Measurements from ENCODE around the gene AGPAT4. TPM values are rescaled to one million over a fixed set of nuclear protein-coding genes. Genes with fewer than 3 reads are reported as not detected.

Gene AGPAT4
- polyA plus RNA-seq, 3 donors, result 1.1 to 3.7 (median 1.6) TPM

DNA sequence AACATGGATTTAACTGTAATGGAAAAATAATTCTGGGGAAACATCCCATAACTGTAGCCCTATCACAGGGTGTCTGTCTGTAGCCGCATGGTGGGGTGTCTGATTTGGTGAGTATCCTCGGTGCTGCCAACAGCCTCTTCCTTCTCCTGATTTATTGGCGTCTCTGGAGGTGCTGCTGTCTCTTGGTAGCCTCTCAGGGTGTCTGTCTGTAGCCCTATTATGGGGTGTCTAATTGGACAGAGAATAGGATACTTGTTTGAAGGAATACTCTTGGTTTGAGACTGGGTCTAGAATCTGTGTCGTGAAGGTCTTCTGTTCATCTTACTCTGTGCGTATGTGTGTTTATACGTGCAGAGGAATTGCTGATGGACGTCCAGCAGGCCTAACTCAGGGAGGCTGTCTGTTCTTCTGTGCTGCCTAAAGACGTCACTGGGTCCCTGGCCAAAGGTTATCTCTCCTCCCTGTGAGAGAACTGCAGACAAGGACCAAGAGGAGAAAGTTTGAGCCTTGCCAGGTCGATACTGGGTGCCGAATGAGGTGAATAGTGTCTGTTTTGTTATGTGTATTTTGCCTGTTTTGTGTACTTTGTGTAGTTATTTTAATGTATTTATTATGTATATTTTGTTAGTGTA, 18.9 kb upstream of the AGPAT4 start:
- no peak overlapping the region for H3K27ac ChIP-seq (ENCODE audit: low read depth, low read length)
- WGBS, 3 donors, result 80% methylated on average over 10 of the region's 10 CpGs

DNA sequence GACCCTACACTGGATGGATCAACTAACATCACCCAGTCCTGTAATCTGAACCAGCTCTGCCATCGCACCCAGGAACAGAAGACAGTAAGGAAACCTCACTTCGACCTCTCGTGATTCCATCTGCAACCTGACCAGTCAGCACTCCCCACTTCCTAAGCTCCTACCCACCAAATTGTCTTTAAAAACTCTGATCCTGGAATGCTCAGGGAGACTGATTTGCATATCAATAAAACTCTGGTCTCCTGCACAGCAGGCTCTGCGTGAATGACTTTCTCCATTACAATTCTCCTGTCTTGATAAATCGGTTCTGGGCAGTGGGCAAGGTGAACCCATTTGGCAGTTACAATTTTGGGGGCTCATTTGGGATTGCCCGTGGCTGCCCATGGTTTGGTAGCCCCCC, 18.3 kb upstream of the AGPAT4 start:
- H3K27ac ChIP-seq (ENCODE audit: low read depth, low read length), result no peak overlapping the region
- WGBS, 3 donors, result 90 to 93% (median 92%) methylated on average over 6 of the region's 6 CpGs

DNA sequence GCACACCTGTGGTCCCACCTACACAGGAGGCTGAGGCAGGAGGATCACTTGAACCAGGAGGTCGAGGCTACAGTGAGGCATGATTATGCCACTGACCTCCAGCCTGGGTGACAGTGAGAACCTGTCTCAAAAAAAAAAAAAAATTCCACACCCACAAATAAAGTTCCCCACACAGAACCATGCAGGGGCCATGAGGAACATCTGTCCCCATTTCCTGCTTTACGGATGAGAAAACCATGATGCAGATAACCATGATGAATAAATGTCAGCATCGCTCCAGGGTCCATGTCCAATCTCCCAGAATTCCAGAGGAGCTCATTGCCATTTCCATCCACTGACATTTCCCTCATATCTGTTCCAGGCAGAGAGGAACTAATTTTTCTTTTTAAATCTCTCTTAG, 16.9 kb upstream of the AGPAT4 start:
- WGBS, 3 donors, result 71 to 78% (median 77%) methylated on average over 3 of the region's 3 CpGs
- H3K27ac ChIP-seq (ENCODE audit: low read depth, low read length), result no peak overlapping the region

DNA sequence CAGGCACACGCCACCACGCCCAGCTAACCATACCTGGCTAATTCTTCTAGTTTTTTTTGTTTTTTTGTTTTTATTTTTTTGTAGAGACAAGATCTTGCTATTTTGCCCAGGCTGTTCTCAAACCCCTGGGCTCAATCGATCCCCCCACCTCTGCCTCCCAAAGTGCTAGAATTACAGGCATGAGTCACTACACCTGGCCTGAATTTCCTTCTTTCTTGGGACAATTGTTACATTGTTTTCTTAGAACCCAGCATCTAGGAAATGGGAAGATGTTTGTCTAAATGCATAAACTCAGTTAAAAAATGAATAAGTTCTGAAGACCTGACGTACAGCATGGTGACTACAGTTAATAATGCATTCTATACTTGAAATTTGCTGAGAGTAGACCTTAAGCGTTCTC, 10.8 kb upstream of the AGPAT4 start:
- 88 to 92% (median 89%) methylated on average over 5 of the region's 5 CpGs for WGBS, 3 donors
- H3K27ac ChIP-seq (ENCODE audit: low read depth, low read length), result no peak overlapping the region

DNA sequence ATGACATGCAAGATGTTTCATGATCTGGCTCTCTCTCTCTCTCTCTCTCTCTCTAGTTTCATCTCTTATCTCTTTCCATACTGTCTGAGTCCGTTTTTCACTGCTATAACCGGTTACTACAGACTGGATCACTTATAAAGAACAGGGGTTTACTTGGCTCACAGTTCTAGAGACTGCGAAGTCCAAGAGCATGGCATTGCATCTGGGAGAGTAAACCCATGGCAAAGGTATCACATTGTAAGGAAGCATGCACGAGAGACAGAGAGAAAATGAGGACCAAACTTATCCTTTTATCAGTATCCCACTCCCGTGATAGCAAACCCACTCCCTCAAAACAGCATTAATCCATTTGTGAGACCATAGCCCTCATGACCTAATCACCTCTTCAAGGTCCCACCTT, 7.2 kb upstream of the AGPAT4 start:
- no peak overlapping the region for H3K27ac ChIP-seq (ENCODE audit: low read depth, low read length)
- 78 to 87% (median 85%) methylated on average over 5 of the region's 5 CpGs for whole genome bisulfite sequencing, 3 donors

DNA sequence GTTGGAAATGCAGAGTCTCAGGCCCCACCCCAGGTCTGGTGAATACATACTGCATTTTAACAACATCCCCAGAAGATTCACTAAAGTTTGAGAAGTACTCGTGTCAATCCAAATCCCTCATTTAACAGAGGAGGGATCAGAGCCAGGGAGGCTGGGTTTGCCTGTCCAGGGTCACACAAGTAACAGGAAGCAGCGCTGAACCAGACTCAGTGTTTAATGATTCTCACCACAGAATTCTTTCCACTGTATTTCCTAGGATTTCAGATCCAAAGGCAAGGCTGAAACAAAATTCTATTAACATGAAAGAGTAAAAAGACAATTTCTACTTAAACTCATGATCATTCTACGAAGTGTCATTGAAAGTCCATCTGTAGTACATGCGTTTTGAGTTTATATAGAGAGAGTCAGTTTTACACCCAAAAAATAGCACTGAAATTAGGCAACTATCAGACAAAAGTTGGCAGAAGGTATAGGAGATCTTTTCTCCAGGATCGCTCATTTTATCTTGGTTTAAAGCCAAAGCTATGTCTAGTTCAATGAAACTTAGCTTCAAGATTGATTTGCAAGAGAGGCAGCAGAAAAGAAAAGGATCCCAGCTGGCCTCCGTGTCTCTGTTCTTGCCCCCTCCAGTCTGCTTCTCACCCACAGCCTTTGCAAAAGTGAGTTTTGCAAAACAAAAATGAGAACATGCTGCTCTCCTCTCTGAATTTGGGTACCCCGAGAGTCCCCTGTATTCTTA, 6.0 kb upstream of the AGPAT4 start:
- 61 to 75% (median 61%) methylated on average over 7 of the region's 7 CpGs for WGBS, 3 donors
- no peak overlapping the region for H3K27ac ChIP-seq (ENCODE audit: low read depth, low read length)

DNA sequence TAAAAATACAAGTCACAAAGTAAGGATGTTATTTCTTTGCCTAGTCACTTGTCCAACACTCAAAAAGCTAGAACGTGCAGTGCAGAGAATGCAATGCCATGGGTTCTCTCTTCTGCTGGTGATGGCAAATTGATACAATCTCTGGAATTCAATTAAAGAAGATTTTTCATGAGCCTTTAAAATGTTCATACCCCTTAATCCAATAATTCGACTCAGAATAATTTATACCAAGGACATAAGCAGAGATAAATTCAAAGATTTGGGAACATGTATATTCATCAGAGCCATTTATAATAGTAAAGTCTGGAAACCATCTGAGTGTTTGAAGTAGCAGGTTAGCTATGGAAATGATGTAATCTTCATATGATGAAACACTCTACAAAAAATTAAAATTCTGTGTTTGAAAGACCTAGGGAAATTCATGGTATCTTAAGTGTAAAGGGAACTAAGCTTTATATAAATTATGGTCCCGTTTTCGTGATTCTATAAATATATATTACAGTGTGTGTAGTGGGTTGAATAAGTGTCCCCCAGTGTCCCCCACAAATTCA, 2.8 kb upstream of the AGPAT4 start:
- WGBS, 3 donors, result 82 to 93% (median 90%) methylated on average over 4 of the region's 4 CpGs
- H3K27ac ChIP-seq (ENCODE audit: low read depth, low read length), result no peak overlapping the region

GRCh38 chr6:161274898-161275297, 1.0 kb upstream of the AGPAT4 start:
- WGBS, 3 donors, result 66 to 77% (median 68%) methylated on average over 2 of the region's 2 CpGs
- no peak overlapping the region for H3K27ac ChIP-seq (ENCODE audit: low read depth, low read length)

DNA sequence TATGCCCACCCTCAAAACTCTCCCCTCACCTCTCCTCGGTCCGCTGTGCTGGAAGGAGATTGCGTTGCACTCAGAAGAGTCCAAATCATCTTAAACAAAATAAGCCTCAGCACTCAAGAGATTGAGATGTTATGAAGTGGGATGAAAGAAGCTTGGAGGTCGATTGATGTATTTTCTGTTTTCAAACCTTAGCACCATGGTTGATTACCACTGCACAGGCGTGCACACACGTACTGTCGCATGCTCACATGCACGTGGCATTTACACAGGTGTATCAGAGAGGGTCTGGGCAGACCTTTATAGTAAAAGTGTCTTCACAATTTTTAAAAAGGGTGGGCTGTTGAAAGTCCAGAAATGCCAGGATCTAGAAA, 612 bp upstream of the AGPAT4 start:
- 6 to 19% (median 17%) methylated on average over 8 of the region's 8 CpGs for WGBS, 3 donors
- no peak overlapping the region for H3K27ac ChIP-seq (ENCODE audit: low read depth, low read length)

DNA sequence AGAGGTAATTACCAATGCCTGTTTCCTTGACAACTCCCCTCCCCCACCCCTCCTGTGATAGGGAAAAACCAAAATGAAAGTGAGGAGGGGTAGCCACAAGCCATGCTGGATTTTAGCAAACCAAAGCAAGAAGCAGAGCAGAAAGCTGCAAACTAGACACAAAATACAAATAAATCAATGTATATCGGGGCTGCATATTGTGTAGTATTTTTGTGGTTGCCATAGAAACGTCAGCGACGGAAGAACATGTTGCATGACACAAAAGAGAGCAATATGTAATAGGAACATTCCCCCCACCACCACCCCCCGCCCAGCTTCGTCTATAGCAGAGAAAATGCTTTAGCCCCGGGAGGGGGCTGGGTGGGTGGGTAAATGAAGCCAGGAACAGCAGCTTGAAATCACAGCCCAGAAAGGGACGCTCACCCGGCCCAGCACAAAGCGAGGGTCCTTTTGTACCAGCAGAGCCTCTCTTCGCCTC, 548 bp downstream of the AGPAT4 start:
- no peak overlapping the region for H3K27ac ChIP-seq (ENCODE audit: low read depth, low read length)

DNA sequence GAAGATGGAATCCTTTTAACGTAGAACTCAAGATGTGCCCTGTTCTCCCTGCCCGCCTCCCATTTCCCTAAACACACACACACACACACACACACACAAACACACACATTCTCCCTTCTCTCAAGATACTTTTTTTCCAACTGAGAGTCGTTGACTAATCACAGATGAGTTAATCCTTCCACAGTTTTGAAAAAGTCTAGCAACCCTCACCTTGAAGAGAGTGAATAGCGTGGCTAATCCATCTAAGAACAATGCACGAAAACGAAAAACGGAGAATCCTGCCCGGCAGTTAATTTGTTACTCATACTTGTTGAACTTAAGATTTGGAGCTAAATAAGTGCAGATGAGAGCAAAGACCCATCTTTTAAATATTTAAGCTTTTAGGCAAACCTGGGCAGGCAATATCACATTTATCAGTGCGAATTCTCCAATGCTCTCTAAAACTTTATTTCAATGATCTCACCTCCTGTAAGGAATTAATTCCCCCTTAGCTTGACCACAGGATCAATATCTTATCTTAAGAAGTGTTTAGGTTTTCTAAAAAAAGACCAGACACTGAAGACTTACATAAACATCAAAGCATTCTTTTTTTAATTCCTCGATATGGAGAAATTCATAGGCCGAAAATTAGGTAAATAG, 1.1 kb downstream of the AGPAT4 start:
- H3K27ac ChIP-seq (ENCODE audit: low read depth, low read length), result no peak overlapping the region
- 34 to 47% (median 46%) methylated on average over 11 of the region's 11 CpGs for WGBS, 3 donors

More for the DNA sequence above, 548 bp downstream of the AGPAT4 start:
- 0 to 1% (median 0%) methylated on average over 11 of the region's 11 CpGs for WGBS, 3 donors

- WGBS, 3 donors, result 67 to 86% (median 79%) methylated on average over 8 of the region's 8 CpGs
- no peak overlapping the region for H3K27ac ChIP-seq (ENCODE audit: low read depth, low read length)
Observed at GRCh38 chr6:161271343-161272030, 2.4 kb downstream of the AGPAT4 start.

GRCh38 chr6:161270116-161270515, 3.7 kb downstream of the AGPAT4 start:
- WGBS, 3 donors, result 52 to 88% (median 62%) methylated on average over 5 of the region's 5 CpGs
- H3K27ac ChIP-seq (ENCODE audit: low read depth, low read length), result no peak overlapping the region

- H3K27ac ChIP-seq (ENCODE audit: low read depth, low read length), result no peak overlapping the region
- WGBS, 3 donors, result 97 to 99% (median 98%) methylated on average over 6 of the region's 6 CpGs
Observed at GRCh38 chr6:161269310-161269709, 4.6 kb downstream of the AGPAT4 start.

DNA sequence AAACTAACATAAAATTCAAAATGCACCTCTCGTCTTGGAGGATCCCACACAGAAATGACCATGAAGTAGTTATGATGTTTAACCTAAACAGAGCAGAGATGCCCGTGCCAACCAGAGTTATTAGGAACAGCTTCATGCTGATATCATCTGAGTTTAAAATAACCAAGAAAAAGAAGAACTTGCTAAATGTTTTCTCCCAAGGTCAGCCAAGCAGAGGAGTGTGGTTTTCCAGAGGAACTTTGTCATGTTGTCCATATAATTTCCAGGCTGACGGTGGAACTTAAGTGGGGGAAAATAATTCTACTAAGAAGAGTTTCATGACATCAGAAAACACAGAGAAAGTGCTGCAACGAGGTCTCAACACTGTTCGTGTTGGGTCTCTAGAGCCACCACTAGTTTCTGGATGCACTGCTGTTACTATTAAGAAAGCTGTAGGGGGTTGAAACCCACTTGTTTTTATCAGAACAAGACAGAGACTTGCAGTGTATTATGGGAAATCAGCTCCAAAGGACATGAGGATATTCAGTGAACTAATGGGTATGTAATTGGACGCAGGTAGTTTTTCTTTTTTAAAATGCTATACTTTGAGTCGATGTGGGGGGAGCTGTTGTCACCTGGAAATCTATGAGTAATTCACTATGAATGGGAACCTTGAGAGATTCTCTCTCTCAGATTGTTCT, 5.2 kb downstream of the AGPAT4 start:
- WGBS, 3 donors, result 72 to 81% (median 75%) methylated on average over 7 of the region's 7 CpGs
- H3K27ac ChIP-seq (ENCODE audit: low read depth, low read length), result no peak overlapping the region

GRCh38 chr6:161266513-161267230, 7.2 kb downstream of the AGPAT4 start:
- H3K27ac ChIP-seq (ENCODE audit: low read depth, low read length), result no peak overlapping the region
- 84 to 92% (median 90%) methylated on average over 9 of the region's 9 CpGs for WGBS, 3 donors

GRCh38 chr6:161265975-161266374, 7.9 kb downstream of the AGPAT4 start:
- H3K27ac ChIP-seq (ENCODE audit: low read depth, low read length), result no peak overlapping the region
- 88 to 94% (median 89%) methylated on average over 7 of the region's 7 CpGs for WGBS, 3 donors

GRCh38 chr6:161265554-161265953, 8.3 kb downstream of the AGPAT4 start:
- WGBS, 3 donors, result 83 to 93% (median 87%) methylated on average over 6 of the region's 6 CpGs
- H3K27ac ChIP-seq (ENCODE audit: low read depth, low read length), result no peak overlapping the region
